Gastrocnemius medialis (tissue), 4 donors: ENCODE data around the gene WFDC9. TPM values are rescaled to one million over a fixed set of nuclear protein-coding genes. Genes with fewer than 3 reads are reported as not detected.

Experiments
- ATAC-seq, 2 donors: fragments of 150-250 bp; one replicate each; pipeline ENCODE4 v1.9.1; 2016
- DNase-seq, 2 donors: peaks; one replicate each; pipeline ENCODE4 v3.0.0-alpha.2; 2019
- H3K27ac ChIP-seq, 4 donors: fragments of 200-600 bp; sonication (generic); 1 replicate in 1 of 4; 2 replicates in 3 of 4; pipeline ENCODE4 v1.5.1; 2016 to 2018; ENCODE audit warnings: mild to moderate bottlenecking in 2 of 4, moderate library complexity in 1 of 4
- H3K27me3 ChIP-seq, 3 donors: fragments of 200-600 bp; sonication (generic) in 2 of 3; 1 replicate in 1 of 3; 2 replicates in 2 of 3; pipeline versions ENCODE4 v1.5.1 to v1.6.0; 2016 to 2019; ENCODE audit warnings: mild to moderate bottlenecking in 1 of 3, moderate library complexity in 1 of 3
- H3K36me3 ChIP-seq, 2 donors: fragments of 200-600 bp; sonication (generic) in 1 of 2; one replicate each; pipeline ENCODE4 v1.5.1; 2017 to 2018
- H3K4me1 ChIP-seq, 2 donors: fragments of 200-600 bp; sonication (generic) in 1 of 2; one replicate each; pipeline ENCODE4 v1.5.1; 2016 to 2017; ENCODE audit warnings: mild to moderate bottlenecking in 2 of 2
- H3K4me3 ChIP-seq, 4 donors: fragments of 200-600 bp; sonication (generic) in 3 of 4; 1 replicate in 1 of 4; 2 replicates in 3 of 4; pipeline ENCODE4 v1.5.1; 2016 to 2019; ENCODE audit warnings: mild to moderate bottlenecking in 2 of 4
- H3K9me3 ChIP-seq, 3 donors: fragments of 200-600 bp; sonication (generic) in 2 of 3; 1 replicate in 1 of 3; 2 replicates in 2 of 3; pipeline ENCODE4 v1.5.1; 2016 to 2019
- CTCF ChIP-seq, 5 experiments: fragments of 450-650 bp in 3 of 5; fragments of 200-600 bp in 2 of 5; sonication (generic) in 2 of 5; IDR thresholded peaks in 4 of 5; conservative IDR thresholded peaks in 1 of 5; 1 replicate in 4 of 5; 2 replicates in 1 of 5; pipeline ENCODE4 v1.5.1; 2016 to 2019; ENCODE audit warnings: antibody characterized with exemption in 5 of 5, mild to moderate bottlenecking in 3 of 5, moderate library complexity in 3 of 5
- POLR2A ChIP-seq, 2 donors: fragments of 450-650 bp; IDR thresholded peaks; one replicate each; pipeline ENCODE4 v1.6.1; 2017; ENCODE audit warnings: antibody characterized with exemption in 2 of 2, mild to moderate bottlenecking in 2 of 2, moderate library complexity in 2 of 2
- in situ Hi-C, 4 donors: fragments of 200-750 bp; cut with MboI; loops; one replicate each; pipeline versions ENCODE4 v1.15.0 to v1.8.0; 2017; ENCODE audit warnings: low sequenced_read_pairs in 4 of 4
- intact Hi-C: fragments of 100-400 bp; cut with DNase I; formaldehyde crosslinking; loops from one replicate; pipeline ENCODE4 v1.15.1; 2023; ENCODE audit warnings: low total_unique reads
- total RNA-seq, 4 donors: library from RNA; depleted of rRNA; stranded (reverse); fragments of >200 nt; gene quantifications; one replicate each; pipeline versions ENCODE4 v1.1.0 to v1.2.3, GENCODE V29; 2016

WFDC9 gene
- total RNA-seq, 4 donors from 2014 or later = not detected

GRCh38 chr20:45636513-45636912 lies 5.4 kb upstream of the WFDC9 start:
- Histone ChIP-seq H3K4me3 (no peak overlapping the region), H3K27ac (no peak overlapping the region), H3K4me1 (no peaks in the 10 kb centered on the region), H3K9me3 (no peaks in the 10 kb centered on the region), H3K27me3 (no peaks in the 10 kb centered on the region), H3K36me3 (no peaks in the 10 kb centered on the region)
- TF ChIP-seq CTCF (IDR thresholded peaks at IDR 0.05 in 4 of 5, conservative IDR thresholded peaks at IDR 0.05 in 1 of 5) (no peak), POLR2A (IDR thresholded peaks at IDR 0.05) (no peak)
- DNase-seq (no peak), ATAC-seq (no peak)
- in situ Hi-C loops (no loop called here), intact Hi-C loops (no loop called here)

GRCh38 chr20:45630371-45630770 lies 713 bp downstream of the WFDC9 start:
- Histone ChIP-seq H3K27ac (no peak overlapping the region), H3K27me3 (no peaks in the 10 kb centered on the region), H3K4me3 (no peak overlapping the region), H3K4me1 (no peaks in the 10 kb centered on the region), H3K36me3 (no peaks in the 10 kb centered on the region), H3K9me3 (no peaks in the 10 kb centered on the region)
- in situ Hi-C loops = no loop called here
- intact Hi-C loops = no loop called here
- no peak for ATAC-seq
- TF ChIP-seq POLR2A (IDR thresholded peaks at IDR 0.05) (no peak), CTCF (IDR thresholded peaks at IDR 0.05 in 4 of 5, conservative IDR thresholded peaks at IDR 0.05 in 1 of 5) (no peak)
- no peak for DNase-seq

GRCh38 chr20:45629496-45630100 lies 1.5 kb downstream of the WFDC9 start, which contains the start of gene WFDC10A:
WFDC10A (plus strand) TSS chr20:45629739; CDS start chr20:45629814, 75 bp downstream.
- Histone ChIP-seq H3K4me1 (no peaks in the 10 kb centered on the region), H3K36me3 (no peaks in the 10 kb centered on the region), H3K9me3 (no peaks in the 10 kb centered on the region), H3K27me3 (no peaks in the 10 kb centered on the region), H3K27ac (no peak within 1 kb of the TSS), H3K4me3 (no peak within 1 kb of the TSS)
- DNase-seq (peak in 1 of 2 donors; percentile 2), ATAC-seq (no peak)
- TF ChIP-seq CTCF (IDR thresholded peaks at IDR 0.05 in 4 of 5, conservative IDR thresholded peaks at IDR 0.05 in 1 of 5) (peak in 1 of 5 experiments; percentile 45), POLR2A (IDR thresholded peaks at IDR 0.05) (no peak)
- intact Hi-C loops (no loop called here), in situ Hi-C loops (no loop called here)

GRCh38 chr20:45626540-45626939 lies 4.5 kb downstream of the WFDC9 start:
- Histone ChIP-seq H3K27ac (no peak overlapping the region), H3K4me3 (no peak overlapping the region), H3K36me3 (no peaks in the 10 kb centered on the region), H3K9me3 (no peaks in the 10 kb centered on the region), H3K27me3 (no peaks in the 10 kb centered on the region), H3K4me1 (no peaks in the 10 kb centered on the region)
- ATAC-seq = no peak
- intact Hi-C loops = no loop called here
- in situ Hi-C loops = no loop called here
- DNase-seq = no peak
- no peak for TF ChIP-seq CTCF (IDR thresholded peaks at IDR 0.05 in 4 of 5, conservative IDR thresholded peaks at IDR 0.05 in 1 of 5)

- H3K9me3 ChIP-seq = no peaks in the 10 kb centered on the region
- H3K36me3 ChIP-seq = no peaks in the 10 kb centered on the region
- DNase-seq = no peak
- intact Hi-C loops = no loop called here
- no peak for ATAC-seq
- no peaks in the 10 kb centered on the region for H3K27me3 ChIP-seq
- no peak for TF ChIP-seq POLR2A (IDR thresholded peaks at IDR 0.05)
- no peak for TF ChIP-seq CTCF (IDR thresholded peaks at IDR 0.05 in 4 of 5, conservative IDR thresholded peaks at IDR 0.05 in 1 of 5)
- H3K27ac ChIP-seq = no peak overlapping the region
- in situ Hi-C loops = loop anchor here in 2 of 4 donors (25.0 kb wide), 1 partner anchor 91 kb away; the partner anchor contains the start of genes SPINT4 (in 2 of the 2), WFDC10B (in 2 of the 2) and WFDC13 (in 2 of the 2)
- H3K4me3 ChIP-seq = no peak overlapping the region
- H3K4me1 ChIP-seq = no peaks in the 10 kb centered on the region
These were observed 9.5 kb downstream of the WFDC9 start for GRCh38 chr20:45621593-45621992.
